Measurements from ENCODE around the gene TM4SF1. TPM values are rescaled to one million over a fixed set of nuclear protein-coding genes. Genes with fewer than 3 reads are reported as not detected.
"Not testable (repeated sequence)": the region's sequence is repeated elsewhere in the genome, so short reads cannot be mapped to it uniquely, and the experiment has no call there.

The TM4SF1 gene
- total RNA-seq, 1 donor from 2014 or later = 0.29 TPM

DNA sequence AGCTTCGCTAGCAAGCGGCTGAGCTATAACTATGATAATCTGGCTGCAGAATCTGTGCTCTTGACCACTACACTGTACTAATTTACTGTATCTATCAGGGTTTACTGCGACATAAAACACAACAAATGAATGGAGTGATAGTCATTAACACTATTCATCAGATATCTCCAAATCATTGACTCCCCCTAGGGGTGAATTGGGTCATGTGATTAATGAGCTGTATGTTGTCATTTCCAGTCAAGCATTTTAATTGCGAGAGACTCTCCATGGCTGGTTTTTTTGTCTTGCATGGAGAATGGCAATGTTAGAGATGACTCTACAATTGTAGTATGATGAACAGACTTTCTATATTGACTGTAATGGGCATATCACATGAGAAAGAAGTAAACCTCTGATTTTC, 33.5 kb downstream of the TM4SF1 start:
- intact Hi-C loops (cut with micrococcal nuclease) = no loop called here

DNA sequence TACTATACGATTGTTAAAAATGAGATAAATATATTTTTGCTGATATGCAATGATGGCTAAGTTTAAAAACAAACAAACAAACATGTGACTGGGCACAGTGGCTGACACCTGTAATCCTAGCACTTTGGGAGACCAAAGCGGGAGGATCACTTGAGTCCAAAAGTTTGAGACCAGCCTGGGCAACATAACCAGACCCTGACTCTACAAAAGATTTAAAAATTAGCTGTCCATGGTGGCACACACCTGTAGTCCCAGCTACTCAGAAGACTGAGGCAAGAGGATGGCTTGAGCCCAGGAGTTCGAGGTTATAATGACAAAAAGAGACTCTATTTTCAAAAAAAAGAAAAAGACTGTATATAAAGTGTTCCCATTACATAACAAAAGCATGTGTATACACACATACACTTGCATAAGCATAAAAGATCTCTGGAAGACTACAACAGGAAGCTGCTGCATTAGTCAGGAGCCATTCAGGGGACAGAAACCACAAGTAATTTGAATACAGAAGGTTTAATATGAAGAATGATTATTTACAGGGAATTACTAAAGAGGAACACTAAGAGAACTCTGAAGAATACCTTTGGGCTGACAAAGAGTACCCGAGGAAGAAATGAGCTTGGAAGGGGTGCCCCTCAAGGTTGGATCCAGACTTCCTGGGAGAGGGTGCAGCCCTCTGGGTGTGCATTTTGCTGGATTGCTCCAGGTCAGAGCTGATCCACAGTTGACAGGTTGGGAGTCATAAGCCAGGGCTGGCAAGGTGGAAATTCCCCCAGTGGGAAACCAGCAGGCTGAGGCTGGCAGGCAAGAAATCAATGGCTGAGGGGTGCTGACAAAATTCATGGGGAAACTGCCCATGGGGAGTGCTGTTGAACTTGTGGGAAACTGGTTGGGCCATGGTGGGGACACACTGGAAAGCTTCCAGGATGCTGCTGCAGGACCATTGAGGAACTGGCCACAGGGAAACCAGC, 34.8 kb downstream of the TM4SF1 start:
- intact Hi-C loops (cut with micrococcal nuclease) = no loop called here

DNA sequence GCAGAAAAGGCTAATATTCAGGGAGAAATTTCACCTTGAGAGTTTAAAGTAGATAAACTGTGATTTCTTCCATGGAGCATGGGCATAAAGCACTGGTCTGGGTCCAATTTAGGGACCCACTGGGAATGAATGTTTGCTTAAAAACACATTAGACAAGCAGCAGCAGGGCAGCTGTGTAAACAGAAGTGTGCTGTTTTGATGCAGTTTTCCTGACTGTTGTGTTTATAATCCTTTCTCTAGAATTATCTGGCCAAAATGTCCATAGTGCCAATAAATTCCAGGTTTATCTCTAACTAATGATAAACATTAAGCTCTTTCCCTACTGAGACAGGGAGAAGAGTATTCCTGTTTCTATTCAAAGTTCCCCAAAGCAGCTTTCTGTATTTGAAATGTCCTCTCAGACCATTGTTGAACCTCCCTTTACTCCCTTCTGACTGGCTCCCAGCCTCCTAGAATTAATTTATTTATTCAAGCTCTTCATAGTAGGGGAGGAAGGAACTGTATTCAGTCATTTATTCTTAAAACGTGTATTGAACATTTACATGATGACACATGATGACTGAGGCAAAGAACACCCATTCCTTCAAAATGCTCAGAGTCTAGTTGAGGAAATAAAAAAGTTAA, 37.0 kb downstream of the TM4SF1 start:
- intact Hi-C loops (cut with micrococcal nuclease) = no loop called here

DNA sequence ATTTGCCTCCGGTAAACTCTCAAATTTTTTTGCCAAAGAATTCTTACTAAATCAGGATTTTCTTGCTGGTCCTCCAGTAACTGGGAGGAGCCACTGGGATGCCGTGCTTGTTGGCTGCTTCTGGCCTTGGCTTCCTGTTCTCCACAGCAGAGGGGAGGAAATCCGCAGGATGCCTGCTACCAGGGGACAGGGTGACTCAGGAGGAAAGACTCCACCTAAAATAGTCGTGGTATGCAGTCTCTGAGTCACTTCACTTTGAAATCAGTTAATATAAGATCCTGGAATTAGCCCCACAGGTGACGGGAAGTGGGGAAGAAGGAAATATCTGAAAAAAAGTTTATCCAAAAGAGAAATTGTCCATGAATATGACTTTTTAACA, 37.5 kb downstream of the TM4SF1 start:
- intact Hi-C loops (cut with micrococcal nuclease) = no loop called here

DNA sequence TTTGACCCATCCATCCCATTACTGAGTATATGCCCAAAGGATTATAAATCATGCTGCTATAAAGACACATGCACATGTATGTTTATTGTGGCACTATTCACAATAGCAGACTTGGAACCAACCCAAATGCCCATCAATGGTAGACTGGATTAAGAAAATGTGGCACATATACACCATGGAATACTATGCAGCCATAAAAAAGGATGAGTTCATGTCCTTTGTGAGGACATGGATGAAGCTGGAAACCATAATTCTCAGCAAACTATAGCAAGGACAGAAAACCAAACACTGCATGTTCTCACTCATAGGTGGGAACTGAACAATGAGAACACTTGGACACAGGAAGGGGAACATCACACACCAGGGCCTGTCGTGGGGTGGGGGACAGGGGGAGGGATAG, 40.0 kb downstream of the TM4SF1 start:
- intact Hi-C loops (cut with micrococcal nuclease) = not testable (repeated sequence)

DNA sequence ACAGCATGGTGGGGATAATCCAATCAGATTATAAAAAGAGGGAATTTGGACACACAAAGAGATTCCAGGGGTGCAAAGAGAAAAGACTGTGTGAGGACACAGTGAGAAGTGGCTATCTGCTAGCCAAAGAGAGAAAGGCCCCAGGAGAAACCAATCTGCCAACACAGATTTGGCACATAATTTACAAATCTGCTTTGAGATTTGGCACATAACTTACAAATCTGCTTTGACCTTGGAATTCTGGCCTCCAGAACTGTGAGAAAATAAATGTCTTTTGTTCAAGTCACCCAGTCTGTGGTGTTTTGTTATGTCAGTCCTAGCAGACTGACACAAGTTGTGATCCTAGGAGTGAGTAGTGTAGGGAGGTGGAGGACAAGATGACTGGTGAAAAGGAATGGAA, 40.5 kb downstream of the TM4SF1 start:
- intact Hi-C loops (cut with micrococcal nuclease) = no loop called here

DNA sequence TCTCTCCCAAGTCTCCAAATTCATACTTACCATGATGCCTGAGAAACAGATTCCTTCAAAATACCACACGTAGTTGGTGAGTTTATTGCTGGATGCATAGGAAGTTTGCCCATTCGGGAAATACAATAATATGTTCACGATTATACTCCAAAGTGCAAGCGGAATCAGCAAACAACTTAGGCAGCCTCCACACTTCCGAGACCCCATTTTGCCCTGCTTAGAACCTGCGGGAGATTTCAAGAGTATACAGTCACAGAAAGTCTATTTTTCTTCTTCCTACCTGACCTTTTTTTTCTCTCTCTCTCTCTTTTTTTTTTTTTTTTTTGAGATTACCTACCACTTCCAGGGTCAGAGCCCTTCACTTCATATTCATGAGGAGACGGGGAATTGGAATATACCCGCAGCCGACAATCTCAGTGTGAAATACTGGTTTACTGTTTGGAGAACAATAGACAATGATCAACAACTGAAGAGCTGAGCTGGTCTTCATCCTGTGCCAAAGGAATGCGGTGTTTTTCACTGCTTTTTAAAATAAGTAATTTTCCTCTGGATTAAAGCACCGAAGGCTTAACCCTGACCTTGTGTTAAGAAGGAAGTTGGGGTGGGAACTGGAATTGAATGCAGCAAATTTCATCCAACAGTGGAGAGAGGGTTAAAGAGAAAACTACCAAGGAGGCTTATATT, 44.1 kb downstream of the TM4SF1 start, which contains the start of gene TM4SF18:
Gene TM4SF18, minus strand, starts transcription at position 461 of the 684 bp plus-strand sequence. Its CDS starts 254 bp downstream, at position 207.
- intact Hi-C loops (cut with micrococcal nuclease) = no loop called here

DNA sequence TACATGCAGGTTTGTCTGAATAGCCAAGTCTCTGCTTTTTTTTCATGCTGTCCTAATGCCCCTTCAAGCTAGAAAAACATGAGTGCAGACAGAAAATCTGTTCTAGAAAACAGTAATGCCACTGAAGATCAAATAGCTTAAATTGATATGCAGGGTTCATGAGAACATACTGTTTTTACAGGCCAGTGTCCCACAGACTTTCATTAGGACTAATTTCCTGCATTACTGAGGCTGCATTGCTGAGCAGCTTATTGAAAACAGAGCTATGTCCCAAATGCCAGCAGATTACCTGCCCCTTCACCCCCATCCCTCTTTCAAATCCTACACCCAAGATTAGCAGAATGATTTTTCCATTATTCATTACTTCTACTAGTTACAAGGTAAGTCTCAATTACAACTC, 44.7 kb downstream of the TM4SF1 start:
- intact Hi-C loops (cut with micrococcal nuclease) = no loop called here

DNA sequence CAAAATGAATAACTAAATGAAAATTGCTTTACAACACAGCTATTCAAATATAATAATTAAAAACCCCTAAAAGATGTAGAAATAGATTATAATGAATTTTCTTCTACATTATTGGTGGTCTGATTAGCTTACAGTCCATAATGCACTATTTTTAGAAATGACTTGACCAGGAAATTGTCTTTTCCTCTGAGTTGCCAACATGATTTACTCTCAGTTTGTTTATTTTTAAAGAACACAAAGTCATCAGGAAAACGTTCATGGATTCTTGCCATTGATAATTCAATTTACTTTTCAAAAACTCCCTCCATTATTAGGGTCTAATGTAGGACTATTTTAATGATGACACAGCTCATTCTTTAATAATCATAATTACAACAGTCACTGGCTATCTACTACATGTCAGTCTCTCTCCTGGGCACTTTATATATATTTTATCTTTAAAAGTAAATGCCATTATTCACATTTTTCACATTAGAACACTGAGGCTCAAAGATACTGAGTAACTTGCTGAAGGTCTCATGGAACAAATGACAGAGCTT, 45.2 kb downstream of the TM4SF1 start:
- intact Hi-C loops (cut with micrococcal nuclease) = no loop called here

DNA sequence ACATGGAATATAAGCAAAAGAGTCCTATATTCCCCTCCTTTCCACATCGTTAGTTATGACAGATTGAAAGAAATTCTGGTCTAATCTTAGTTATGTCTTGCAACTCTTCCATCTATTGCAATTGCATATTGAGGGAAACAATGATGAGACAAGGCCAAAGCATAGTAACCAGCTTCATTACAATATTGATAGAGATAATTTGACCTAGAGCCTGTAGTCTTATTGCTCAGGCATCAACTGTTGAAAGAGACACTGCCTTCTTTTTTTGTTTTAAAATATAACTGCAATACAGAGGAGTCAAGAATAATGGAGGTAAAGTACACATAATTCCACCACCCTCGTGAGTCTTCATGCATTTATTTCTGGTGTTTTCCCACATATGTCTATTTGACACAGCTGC, 46.1 kb downstream of the TM4SF1 start:
- intact Hi-C loops (cut with micrococcal nuclease) = no loop called here

DNA sequence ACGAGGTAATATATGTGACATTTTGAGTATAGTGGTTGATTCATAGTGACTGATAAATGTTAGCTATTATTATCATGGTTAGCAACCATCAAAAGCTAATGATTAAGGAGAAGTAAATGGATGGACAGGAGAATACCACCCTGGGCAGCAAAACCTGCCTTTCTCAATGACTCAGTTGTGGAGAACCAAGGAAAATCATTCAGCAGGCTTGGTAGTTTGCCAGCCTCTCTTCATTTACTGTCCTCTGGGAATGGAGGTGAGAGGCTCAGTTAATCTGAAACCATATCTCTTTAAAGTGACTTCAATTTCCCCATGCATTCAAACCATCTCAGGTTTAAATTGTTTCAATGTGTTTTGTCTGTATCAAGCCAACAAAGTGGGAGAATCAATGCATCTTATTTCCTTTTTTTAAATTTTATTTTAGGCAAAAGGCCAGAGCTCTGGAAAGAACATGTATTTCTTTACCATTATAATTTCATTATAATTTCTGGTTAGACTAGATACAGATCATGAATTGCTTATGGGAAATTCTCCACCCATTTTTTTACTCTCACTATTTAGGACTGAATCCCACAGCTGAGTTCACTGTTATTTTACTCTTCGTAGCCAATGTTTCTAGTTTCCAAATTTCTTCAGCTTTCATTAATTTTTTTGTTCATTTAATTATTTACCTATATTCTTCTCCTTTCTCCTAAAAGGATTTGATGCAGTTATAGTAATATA, 46.7 kb downstream of the TM4SF1 start:
- intact Hi-C loops (cut with micrococcal nuclease) = no loop called here

DNA sequence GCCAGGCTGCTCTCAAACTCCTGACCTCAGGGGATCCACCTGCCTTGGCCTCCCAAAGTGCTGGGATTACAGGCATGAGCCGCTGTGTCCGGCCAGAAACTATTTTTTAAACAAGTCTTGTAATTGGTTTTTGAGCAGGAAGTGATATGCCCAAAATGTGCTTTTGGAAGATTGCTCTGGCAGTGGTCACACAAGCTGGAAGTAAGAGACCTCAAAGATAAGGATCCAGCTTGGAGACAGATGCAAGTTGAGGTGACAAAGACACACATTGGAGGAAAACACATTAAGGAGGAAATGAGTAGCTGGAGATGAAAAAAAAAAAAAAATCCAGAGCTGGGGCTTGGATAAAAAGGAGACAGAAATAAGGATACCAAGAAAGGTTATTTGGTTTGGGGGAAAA, 50.3 kb downstream of the TM4SF1 start:
- intact Hi-C loops (cut with micrococcal nuclease) = no loop called here

DNA sequence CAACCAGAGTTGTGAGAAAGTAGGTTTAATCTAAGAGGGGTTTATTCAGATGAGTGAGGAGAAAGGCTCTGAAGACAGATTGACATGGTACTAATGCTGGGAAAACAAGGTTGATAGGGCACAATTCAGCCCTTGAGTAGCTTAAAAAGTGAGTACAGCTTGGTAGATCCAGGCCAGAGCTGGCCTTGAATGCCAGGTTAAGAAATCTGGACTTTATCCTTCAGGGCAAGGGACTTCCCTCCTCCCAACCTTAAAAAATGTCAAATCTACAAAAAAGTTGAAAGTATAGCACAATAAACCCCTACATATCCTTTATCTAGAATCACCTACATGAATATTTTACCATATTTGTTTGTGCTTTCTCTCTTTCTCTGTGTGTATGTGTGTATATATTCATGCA, 51.9 kb downstream of the TM4SF1 start:
- intact Hi-C loops (cut with micrococcal nuclease) = no loop called here

DNA sequence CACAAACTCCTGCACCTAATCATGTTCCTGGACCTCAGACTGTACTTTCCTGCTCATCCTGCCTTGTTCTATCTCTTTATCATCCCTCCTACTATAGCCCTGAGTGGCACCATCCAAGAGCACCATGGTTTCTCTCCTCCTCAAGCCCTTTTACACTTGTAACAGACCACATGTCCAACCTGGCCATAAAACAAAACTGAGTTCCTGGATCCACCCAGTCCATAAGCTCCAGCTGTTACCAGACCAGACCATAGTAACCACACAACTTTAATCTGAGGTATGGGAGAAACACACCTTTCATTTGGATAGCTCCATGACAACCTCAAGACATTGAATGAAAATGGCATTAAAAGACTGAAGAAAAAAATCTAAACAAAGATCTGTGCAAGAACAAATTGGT, 53.1 kb downstream of the TM4SF1 start:
- intact Hi-C loops (cut with micrococcal nuclease) = no loop called here

DNA sequence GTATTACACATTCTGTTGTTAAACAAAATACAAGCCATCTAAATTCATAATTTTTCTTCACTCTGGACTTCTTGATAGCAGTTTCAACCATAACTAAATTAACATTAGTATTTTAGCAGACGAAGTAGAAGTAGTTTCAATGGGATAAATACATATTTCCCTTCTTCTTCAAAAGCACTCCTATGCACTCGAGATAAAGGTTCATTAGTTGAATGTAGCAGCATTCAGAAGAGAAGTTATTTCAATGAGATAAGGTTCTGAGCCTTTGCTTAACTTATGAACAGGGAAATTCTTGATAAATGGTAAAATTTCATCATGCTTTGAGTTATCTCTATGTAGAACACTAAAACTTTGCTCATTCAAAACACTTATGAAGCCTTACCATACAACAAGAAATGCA, 55.8 kb downstream of the TM4SF1 start:
- intact Hi-C loops (cut with micrococcal nuclease) = no loop called here

DNA sequence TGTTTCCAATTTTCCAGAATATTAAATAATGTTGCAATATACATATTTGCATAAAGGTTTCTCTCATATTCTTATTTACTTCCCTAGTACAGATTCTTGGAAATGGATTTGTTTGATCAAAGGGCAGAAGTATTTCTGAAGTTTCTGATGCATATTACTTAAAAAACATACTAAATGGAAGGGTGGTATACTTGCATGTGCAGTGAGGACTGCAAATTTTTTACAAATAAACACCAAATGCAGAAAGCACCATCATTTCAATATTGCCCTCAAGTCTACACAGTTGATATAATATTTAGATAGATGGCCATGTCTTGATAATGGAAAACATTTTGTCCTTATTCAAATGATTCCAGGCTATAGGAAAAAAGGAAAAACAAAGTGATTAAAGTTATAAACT, 56.3 kb downstream of the TM4SF1 start:
- intact Hi-C loops (cut with micrococcal nuclease) = no loop called here

DNA sequence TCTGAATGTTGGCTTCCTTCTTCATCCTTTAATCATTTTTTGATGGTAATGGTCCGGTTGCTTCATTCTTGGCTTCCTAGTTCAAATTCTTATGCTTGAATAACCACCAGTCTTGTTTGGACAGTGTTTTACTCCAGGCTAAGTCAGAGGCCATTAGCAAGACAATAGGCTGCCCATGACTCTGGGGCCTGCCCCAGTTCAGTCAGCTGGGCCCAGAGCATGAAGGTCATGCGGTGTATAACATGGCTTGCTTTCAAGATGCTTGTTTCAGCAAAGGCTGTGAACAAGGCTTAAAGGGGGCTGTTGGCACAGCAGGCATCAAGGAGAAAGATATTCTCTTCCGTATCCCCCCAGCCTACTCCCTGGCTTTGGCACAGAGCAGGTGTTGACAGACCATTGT, 57.7 kb downstream of the TM4SF1 start:
- intact Hi-C loops (cut with micrococcal nuclease) = no loop called here
